ENCODE results near the gene IL31RA. TPM values are rescaled to one million over a fixed set of nuclear protein-coding genes. Genes with fewer than 3 reads are reported as not detected.

Gene IL31RA
- total RNA-seq, 1 experiment from 2014 or later = 3.2 TPM

GRCh38 chr5:55902696-55903095 lies 51.5 kb downstream of the IL31RA start:
- no peak for TF ChIP-seq CTCF (IDR thresholded peaks at IDR 0.05; ENCODE audit: unreplicated experiment)
- Mint-ChIP-seq H3K27ac (ENCODE audit: unreplicated experiment) (no peak overlapping the region), H3K4me3 (ENCODE audit: low read depth, unreplicated experiment) (no peak overlapping the region), H3K9me3 (ENCODE audit: low read depth, unreplicated experiment) (no peaks in the 10 kb centered on the region), H3K4me1 (ENCODE audit: low read depth, unreplicated experiment) (peaks cover 17% of the 10 kb centered on the region), H3K27me3 (ENCODE audit: unreplicated experiment) (no peaks in the 10 kb centered on the region), H3K36me3 (ENCODE audit: insufficient read depth, unreplicated experiment) (peaks cover 8% of the 10 kb centered on the region)
- intact Hi-C loops (cut with micrococcal nuclease; ENCODE audit: unreplicated experiment) = no loop called here
- BruUV-seq (replicated peaks) = no TSS peak
- CTCF ChIA-PET = no interaction called here
- no peak for DNase-seq

GRCh38 chr5:55903121-55903701 lies 52.1 kb downstream of the IL31RA start:
- TF ChIP-seq CTCF (IDR thresholded peaks at IDR 0.05; ENCODE audit: unreplicated experiment) = no peak
- Mint-ChIP-seq H3K27ac (ENCODE audit: unreplicated experiment) (peak overlapping the region; percentile 80), H3K4me1 (ENCODE audit: low read depth, unreplicated experiment) (peaks cover 17% of the 10 kb centered on the region), H3K27me3 (ENCODE audit: unreplicated experiment) (no peaks in the 10 kb centered on the region), H3K4me3 (ENCODE audit: low read depth, unreplicated experiment) (peak overlapping the region; percentile 19), H3K36me3 (ENCODE audit: insufficient read depth, unreplicated experiment) (peaks cover 8% of the 10 kb centered on the region), H3K9me3 (ENCODE audit: low read depth, unreplicated experiment) (no peaks in the 10 kb centered on the region)
- peak; percentile 75 for DNase-seq
- intact Hi-C loops (cut with micrococcal nuclease; ENCODE audit: unreplicated experiment) = no loop called here
- BruUV-seq (replicated peaks) = no TSS peak
- CTCF ChIA-PET = no interaction called here

GRCh38 chr5:55904152-55904551 lies 53.0 kb downstream of the IL31RA start:
- intact Hi-C loops (cut with micrococcal nuclease; ENCODE audit: unreplicated experiment) = no loop called here

GRCh38 chr5:55905251-55905650 lies 54.1 kb downstream of the IL31RA start:
- no peak overlapping the region for H3K27ac Mint-ChIP-seq (ENCODE audit: unreplicated experiment)
- DNase-seq = no peak
- intact Hi-C loops (cut with micrococcal nuclease; ENCODE audit: unreplicated experiment) = no loop called here
- BruUV-seq (replicated peaks) = no TSS peak
- H3K36me3 Mint-ChIP-seq (ENCODE audit: insufficient read depth, unreplicated experiment) = peaks cover 8% of the 10 kb centered on the region
- no peak overlapping the region for H3K4me3 Mint-ChIP-seq (ENCODE audit: low read depth, unreplicated experiment)
- no peaks in the 10 kb centered on the region for H3K9me3 Mint-ChIP-seq (ENCODE audit: low read depth, unreplicated experiment)
- H3K4me1 Mint-ChIP-seq (ENCODE audit: low read depth, unreplicated experiment) = peaks cover 17% of the 10 kb centered on the region
- TF ChIP-seq CTCF (IDR thresholded peaks at IDR 0.05; ENCODE audit: unreplicated experiment) = no peak
- CTCF ChIA-PET = interaction anchor here (0.7 kb wide), 1 partner anchor 44 kb away, joined by 3 read pairs; no protein-coding TSS in a partner anchor
- H3K27me3 Mint-ChIP-seq (ENCODE audit: unreplicated experiment) = no peaks in the 10 kb centered on the region

More at GRCh38 chr5:55904152-55904551, 53.0 kb downstream of the IL31RA start:
- Mint-ChIP-seq H3K27me3 (ENCODE audit: unreplicated experiment) (no peaks in the 10 kb centered on the region), H3K9me3 (ENCODE audit: low read depth, unreplicated experiment) (no peaks in the 10 kb centered on the region), H3K4me3 (ENCODE audit: low read depth, unreplicated experiment) (no peak overlapping the region), H3K4me1 (ENCODE audit: low read depth, unreplicated experiment) (peaks cover 17% of the 10 kb centered on the region), H3K36me3 (ENCODE audit: insufficient read depth, unreplicated experiment) (peaks cover 8% of the 10 kb centered on the region), H3K27ac (ENCODE audit: unreplicated experiment) (peak overlapping the region; percentile 80)
- DNase-seq = no peak
- no peak for TF ChIP-seq CTCF (IDR thresholded peaks at IDR 0.05; ENCODE audit: unreplicated experiment)
- BruUV-seq (replicated peaks) = no TSS peak
- CTCF ChIA-PET = no interaction called here

All from Calu3 (cell line).